Retinal pigment epithelial cell (primary cell): ENCODE results near the gene AMPH.

ENCODE experiments used
- DNase-seq: peaks from one replicate; pipeline ENCODE4 v3.0.0-alpha.2; 2010; ENCODE audit warnings: low read depth
- H3K4me3 ChIP-seq: 2 replicates; pipeline ENCODE4 v1.5.1; 2011; ENCODE audit warnings: mild to moderate bottlenecking, low read length, control low read depth, moderate library complexity
- TF ChIP-seq, protein P1 (sequence below): conservative IDR thresholded peaks from 2 replicates; pipeline ENCODE4 v1.5.1; 2011; ENCODE audit warnings: low read depth, low read length, control low read depth, inconsistent platforms

AMPH gene

DNA sequence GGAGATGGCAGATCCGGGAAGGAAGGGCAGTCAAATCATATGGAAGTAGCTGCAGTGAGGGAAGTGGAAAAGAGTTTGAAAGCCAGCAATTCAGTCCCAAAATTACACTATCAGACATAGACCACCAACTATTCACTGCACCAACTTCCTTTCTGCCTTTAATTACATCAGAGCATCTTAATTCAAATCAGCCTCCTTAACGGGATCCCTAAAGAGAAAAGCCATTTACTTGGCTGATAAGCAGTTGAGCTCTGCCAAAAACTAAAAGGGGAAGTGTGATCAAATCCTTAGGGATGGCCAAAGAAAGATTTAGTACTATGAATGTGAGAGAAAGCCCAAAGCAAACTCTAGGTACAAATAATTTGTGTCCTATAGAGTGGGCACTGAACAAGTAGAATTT lies 110.4 kb downstream of the AMPH start:
- DNase-seq = no peak
- TF ChIP-seq, protein P1, sequence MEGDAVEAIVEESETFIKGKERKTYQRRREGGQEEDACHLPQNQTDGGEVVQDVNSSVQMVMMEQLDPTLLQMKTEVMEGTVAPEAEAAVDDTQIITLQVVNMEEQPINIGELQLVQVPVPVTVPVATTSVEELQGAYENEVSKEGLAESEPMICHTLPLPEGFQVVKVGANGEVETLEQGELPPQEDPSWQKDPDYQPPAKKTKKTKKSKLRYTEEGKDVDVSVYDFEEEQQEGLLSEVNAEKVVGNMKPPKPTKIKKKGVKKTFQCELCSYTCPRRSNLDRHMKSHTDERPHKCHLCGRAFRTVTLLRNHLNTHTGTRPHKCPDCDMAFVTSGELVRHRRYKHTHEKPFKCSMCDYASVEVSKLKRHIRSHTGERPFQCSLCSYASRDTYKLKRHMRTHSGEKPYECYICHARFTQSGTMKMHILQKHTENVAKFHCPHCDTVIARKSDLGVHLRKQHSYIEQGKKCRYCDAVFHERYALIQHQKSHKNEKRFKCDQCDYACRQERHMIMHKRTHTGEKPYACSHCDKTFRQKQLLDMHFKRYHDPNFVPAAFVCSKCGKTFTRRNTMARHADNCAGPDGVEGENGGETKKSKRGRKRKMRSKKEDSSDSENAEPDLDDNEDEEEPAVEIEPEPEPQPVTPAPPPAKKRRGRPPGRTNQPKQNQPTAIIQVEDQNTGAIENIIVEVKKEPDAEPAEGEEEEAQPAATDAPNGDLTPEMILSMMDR = no peak
- H3K4me3 ChIP-seq = no peak overlapping the region

GRCh38 chr7:38518541-38518940 lies 112.6 kb downstream of the AMPH start:
- no peak overlapping the region for H3K4me3 ChIP-seq
- TF ChIP-seq, protein P1 = no peak
- no peak for DNase-seq

DNA sequence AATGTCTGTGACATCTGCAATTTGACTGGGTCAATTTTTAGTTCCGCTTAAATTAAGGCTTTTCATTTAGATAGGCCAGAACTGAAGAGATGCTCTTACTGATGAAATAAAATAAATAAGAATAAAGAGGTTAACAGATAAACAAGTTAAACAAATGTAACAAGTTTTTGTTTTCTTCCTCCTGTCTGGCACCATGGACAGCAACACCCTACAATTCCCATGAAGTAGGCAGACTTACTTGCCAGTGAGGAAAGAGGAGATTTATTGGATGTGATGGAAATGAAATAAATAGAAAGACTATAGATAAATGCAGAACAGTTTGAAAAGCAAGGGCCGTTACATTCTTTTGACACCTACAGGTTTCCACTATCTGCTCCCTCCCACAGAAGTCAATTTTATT lies 118.5 kb downstream of the AMPH start:
- no peak for DNase-seq
- TF ChIP-seq, protein P1 = no peak
- no peak overlapping the region for H3K4me3 ChIP-seq

GRCh38 chr7:38512291-38512690 lies 118.9 kb downstream of the AMPH start:
- TF ChIP-seq, protein P1 = no peak
- DNase-seq = no peak

DNA sequence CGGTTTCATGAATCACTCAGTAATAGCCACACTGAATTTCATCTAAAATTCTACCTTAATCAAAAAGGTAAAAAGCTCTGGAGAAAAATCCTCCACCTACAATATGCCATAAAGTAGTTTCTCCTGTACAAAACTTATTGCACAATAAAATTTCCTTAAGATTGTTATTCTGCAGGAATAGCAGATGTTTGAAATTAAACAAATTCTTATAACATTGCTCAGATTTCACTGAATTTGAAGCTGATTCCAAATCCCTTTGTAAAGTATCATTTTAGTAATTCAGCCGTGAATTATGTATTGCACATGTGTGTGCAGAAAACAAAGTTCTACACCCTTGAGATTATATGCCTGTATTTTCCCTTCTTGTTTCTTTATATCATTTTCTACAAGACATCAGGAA lies 123.8 kb downstream of the AMPH start:
- TF ChIP-seq, protein P1 = no peak
- DNase-seq = no peak

More at GRCh38 chr7:38512291-38512690, 118.9 kb downstream of the AMPH start:
- no peak overlapping the region for H3K4me3 ChIP-seq

GRCh38 chr7:38506756-38507155 lies 124.4 kb downstream of the AMPH start:
- no peak for DNase-seq
- no peak overlapping the region for H3K4me3 ChIP-seq
- TF ChIP-seq, protein P1 = no peak

More for the DNA sequence above, 123.8 kb downstream of the AMPH start:
- H3K4me3 ChIP-seq = no peak overlapping the region

DNA sequence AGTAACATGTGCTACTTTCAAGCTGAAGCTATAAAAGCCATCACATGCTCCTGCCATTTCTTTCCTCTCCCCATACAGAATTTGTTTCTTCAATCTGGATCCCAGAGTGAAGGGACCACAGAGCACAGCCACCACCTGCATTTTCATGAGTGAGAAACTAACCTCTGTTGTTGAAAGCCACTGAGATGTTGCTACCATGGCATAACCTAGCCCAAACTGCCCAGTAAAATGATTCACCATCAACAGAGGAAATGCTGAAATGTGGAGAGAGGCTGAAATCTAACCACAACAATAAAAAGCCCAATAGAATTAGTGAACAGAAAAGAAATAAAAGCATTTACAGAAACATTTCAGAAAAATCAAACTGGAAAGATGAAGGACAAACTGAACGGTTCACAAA lies 125.2 kb downstream of the AMPH start:
- no peak overlapping the region for H3K4me3 ChIP-seq
- TF ChIP-seq, protein P1 = no peak
- no peak for DNase-seq
